Measurements from ENCODE around the gene SP5. TPM values are rescaled to one million over a fixed set of nuclear protein-coding genes. Genes with fewer than 3 reads are reported as not detected.

Gene SP5
- total and polyA plus RNA-seq, 9 of the 15 experiments (the other 6 are each of a cell fraction or from before 2014, with no cell fraction given) = 0.03 to 1.7 (median 0.16) TPM; not detected in 1

DNA sequence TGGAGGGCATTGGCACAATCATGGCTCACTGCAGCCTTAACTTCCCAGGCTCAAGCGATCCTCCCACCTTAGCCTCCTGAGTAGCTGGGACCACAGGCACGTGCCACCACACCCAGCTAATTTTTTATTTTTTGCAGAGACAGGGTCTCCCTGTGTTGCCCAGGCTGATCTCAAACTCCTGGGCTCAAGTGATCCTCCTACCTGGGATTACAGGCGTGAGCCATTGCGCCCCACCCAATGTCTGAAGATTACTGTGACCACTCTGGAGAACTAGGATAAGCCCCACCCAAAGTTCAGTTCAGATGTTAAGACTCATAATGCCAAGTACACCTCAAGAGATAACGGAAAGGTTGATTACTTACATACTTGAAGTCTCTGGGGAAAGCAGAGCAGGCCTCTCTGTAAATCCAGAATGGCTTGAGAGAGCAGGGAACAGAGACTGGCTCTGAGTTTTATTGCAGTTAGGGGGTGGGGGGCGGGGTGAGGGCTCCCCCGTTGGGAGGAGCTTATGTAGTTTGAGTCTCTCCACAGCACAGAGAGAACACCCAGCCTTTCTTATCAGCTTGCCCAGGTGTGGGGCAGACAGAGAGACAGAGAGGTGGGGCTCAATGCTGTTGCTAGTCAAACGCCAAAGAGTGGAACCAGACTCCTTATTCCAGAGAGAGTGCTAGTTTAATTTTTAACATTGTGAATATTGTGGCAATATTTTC is 28.5 kb downstream of the SP5 start (continued):
- TF ChIP-seq, protein P1, sequence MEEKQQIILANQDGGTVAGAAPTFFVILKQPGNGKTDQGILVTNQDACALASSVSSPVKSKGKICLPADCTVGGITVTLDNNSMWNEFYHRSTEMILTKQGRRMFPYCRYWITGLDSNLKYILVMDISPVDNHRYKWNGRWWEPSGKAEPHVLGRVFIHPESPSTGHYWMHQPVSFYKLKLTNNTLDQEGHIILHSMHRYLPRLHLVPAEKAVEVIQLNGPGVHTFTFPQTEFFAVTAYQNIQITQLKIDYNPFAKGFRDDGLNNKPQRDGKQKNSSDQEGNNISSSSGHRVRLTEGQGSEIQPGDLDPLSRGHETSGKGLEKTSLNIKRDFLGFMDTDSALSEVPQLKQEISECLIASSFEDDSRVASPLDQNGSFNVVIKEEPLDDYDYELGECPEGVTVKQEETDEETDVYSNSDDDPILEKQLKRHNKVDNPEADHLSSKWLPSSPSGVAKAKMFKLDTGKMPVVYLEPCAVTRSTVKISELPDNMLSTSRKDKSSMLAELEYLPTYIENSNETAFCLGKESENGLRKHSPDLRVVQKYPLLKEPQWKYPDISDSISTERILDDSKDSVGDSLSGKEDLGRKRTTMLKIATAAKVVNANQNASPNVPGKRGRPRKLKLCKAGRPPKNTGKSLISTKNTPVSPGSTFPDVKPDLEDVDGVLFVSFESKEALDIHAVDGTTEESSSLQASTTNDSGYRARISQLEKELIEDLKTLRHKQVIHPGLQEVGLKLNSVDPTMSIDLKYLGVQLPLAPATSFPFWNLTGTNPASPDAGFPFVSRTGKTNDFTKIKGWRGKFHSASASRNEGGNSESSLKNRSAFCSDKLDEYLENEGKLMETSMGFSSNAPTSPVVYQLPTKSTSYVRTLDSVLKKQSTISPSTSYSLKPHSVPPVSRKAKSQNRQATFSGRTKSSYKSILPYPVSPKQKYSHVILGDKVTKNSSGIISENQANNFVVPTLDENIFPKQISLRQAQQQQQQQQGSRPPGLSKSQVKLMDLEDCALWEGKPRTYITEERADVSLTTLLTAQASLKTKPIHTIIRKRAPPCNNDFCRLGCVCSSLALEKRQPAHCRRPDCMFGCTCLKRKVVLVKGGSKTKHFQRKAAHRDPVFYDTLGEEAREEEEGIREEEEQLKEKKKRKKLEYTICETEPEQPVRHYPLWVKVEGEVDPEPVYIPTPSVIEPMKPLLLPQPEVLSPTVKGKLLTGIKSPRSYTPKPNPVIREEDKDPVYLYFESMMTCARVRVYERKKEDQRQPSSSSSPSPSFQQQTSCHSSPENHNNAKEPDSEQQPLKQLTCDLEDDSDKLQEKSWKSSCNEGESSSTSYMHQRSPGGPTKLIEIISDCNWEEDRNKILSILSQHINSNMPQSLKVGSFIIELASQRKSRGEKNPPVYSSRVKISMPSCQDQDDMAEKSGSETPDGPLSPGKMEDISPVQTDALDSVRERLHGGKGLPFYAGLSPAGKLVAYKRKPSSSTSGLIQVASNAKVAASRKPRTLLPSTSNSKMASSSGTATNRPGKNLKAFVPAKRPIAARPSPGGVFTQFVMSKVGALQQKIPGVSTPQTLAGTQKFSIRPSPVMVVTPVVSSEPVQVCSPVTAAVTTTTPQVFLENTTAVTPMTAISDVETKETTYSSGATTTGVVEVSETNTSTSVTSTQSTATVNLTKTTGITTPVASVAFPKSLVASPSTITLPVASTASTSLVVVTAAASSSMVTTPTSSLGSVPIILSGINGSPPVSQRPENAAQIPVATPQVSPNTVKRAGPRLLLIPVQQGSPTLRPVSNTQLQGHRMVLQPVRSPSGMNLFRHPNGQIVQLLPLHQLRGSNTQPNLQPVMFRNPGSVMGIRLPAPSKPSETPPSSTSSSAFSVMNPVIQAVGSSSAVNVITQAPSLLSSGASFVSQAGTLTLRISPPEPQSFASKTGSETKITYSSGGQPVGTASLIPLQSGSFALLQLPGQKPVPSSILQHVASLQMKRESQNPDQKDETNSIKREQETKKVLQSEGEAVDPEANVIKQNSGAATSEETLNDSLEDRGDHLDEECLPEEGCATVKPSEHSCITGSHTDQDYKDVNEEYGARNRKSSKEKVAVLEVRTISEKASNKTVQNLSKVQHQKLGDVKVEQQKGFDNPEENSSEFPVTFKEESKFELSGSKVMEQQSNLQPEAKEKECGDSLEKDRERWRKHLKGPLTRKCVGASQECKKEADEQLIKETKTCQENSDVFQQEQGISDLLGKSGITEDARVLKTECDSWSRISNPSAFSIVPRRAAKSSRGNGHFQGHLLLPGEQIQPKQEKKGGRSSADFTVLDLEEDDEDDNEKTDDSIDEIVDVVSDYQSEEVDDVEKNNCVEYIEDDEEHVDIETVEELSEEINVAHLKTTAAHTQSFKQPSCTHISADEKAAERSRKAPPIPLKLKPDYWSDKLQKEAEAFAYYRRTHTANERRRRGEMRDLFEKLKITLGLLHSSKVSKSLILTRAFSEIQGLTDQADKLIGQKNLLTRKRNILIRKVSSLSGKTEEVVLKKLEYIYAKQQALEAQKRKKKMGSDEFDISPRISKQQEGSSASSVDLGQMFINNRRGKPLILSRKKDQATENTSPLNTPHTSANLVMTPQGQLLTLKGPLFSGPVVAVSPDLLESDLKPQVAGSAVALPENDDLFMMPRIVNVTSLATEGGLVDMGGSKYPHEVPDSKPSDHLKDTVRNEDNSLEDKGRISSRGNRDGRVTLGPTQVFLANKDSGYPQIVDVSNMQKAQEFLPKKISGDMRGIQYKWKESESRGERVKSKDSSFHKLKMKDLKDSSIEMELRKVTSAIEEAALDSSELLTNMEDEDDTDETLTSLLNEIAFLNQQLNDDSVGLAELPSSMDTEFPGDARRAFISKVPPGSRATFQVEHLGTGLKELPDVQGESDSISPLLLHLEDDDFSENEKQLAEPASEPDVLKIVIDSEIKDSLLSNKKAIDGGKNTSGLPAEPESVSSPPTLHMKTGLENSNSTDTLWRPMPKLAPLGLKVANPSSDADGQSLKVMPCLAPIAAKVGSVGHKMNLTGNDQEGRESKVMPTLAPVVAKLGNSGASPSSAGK (IDR thresholded peaks at IDR 0.05) = 0 out of 2 replicates have a peak, but pooled peaks have one; percentile 12
- TF ChIP-seq ZNF12 (CRISPR knock-in tag; IDR thresholded peaks at IDR 0.05) = no peak
- no peak for TF ChIP-seq RAD51 (IDR thresholded peaks at IDR 0.05; ENCODE audit: borderline replicate concordance, low read depth)
- no peak; the same call in none of the 2 replicates for TF ChIP-seq RNF2 (IDR thresholded peaks at IDR 0.05)
- TF ChIP-seq CREB3L1 (IDR thresholded peaks at IDR 0.05; ENCODE audit: borderline replicate concordance, low read depth) = no peak
- TF ChIP-seq, protein P2, sequence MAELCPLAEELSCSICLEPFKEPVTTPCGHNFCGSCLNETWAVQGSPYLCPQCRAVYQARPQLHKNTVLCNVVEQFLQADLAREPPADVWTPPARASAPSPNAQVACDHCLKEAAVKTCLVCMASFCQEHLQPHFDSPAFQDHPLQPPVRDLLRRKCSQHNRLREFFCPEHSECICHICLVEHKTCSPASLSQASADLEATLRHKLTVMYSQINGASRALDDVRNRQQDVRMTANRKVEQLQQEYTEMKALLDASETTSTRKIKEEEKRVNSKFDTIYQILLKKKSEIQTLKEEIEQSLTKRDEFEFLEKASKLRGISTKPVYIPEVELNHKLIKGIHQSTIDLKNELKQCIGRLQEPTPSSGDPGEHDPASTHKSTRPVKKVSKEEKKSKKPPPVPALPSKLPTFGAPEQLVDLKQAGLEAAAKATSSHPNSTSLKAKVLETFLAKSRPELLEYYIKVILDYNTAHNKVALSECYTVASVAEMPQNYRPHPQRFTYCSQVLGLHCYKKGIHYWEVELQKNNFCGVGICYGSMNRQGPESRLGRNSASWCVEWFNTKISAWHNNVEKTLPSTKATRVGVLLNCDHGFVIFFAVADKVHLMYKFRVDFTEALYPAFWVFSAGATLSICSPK (IDR thresholded peaks at IDR 0.05; ENCODE audit: borderline replicate concordance) = no peak
- no peak for TF ChIP-seq ZNF140 (CRISPR knock-in tag; IDR thresholded peaks at IDR 0.05)
- TF ChIP-seq ZNF212 (CRISPR knock-in tag; IDR thresholded peaks at IDR 0.05) = no peak
- no peak for TF ChIP-seq ELF4 (CRISPR knock-in tag; IDR thresholded peaks at IDR 0.05)
- no peak for TF ChIP-seq HDAC3 (IDR thresholded peaks at IDR 0.05; ENCODE audit: borderline replicate concordance, partially characterized antibody)
- no peak for TF ChIP-seq MBD1 (CRISPR knock-in tag; IDR thresholded peaks at IDR 0.05)
